GM19467 (cell line): ENCODE measurements around the gene EVI2B.
"Not testable (repeated sequence)": the region's sequence is repeated elsewhere in the genome, so short reads cannot be mapped to it uniquely, and the experiment has no call there.

Source experiments
- ATAC-seq: cut with Tn5 transposase; IDR thresholded peaks from one replicate; pipeline ENCODE4 v1.9.1; 2021; ENCODE audit warnings: mild to moderate bottlenecking, moderate library complexity; ENCODE audit not compliant: unreplicated experiment

Gene EVI2B

GRCh38 chr17:31313982-31314781 is at the start of gene EVI2B:
EVI2B (minus strand) TSS chr17:31314054; CDS start chr17:31305609, 8,445 bp downstream.
- no peak for ATAC-seq

- no peak for ATAC-seq
Observed at GRCh38 chr17:31357839-31358394, 44.1 kb upstream of the EVI2B start.

GRCh38 chr17:31357091-31357490 is 43.2 kb upstream of the EVI2B start:
- ATAC-seq = no peak

- ATAC-seq = no peak
Observed at GRCh38 chr17:31355935-31356334, 42.1 kb upstream of the EVI2B start.

GRCh38 chr17:31349454-31349853 is 35.6 kb upstream of the EVI2B start:
- ATAC-seq = no peak

GRCh38 chr17:31345191-31345747 is 31.4 kb upstream of the EVI2B start:
- ATAC-seq = not testable (repeated sequence)

- ATAC-seq = no peak
Observed at GRCh38 chr17:31339906-31340661, 26.2 kb upstream of the EVI2B start.

GRCh38 chr17:31329221-31329620 is 15.4 kb upstream of the EVI2B start:
- ATAC-seq = no peak

- ATAC-seq = no peak
Observed at GRCh38 chr17:31328160-31328535, 14.3 kb upstream of the EVI2B start.

- no peak for ATAC-seq
Observed at GRCh38 chr17:31327534-31328159, 13.8 kb upstream of the EVI2B start.

GRCh38 chr17:31323551-31323950 is 9.7 kb upstream of the EVI2B start:
- no peak for ATAC-seq

GRCh38 chr17:31321966-31322365 is 8.1 kb upstream of the EVI2B start:
- ATAC-seq = no peak

GRCh38 chr17:31321481-31321880 is 7.6 kb upstream of the EVI2B start, which contains the start of gene EVI2A:
EVI2A (minus strand) TSS chr17:31321622; CDS start chr17:31319013, 2,609 bp downstream.
- ATAC-seq = no peak

GRCh38 chr17:31320791-31321190 is 6.9 kb upstream of the EVI2B start:
- ATAC-seq = no peak

GRCh38 chr17:31320241-31320640 is 6.4 kb upstream of the EVI2B start:
- no peak for ATAC-seq

GRCh38 chr17:31318851-31319661 is 5.2 kb upstream of the EVI2B start:
- no peak for ATAC-seq

- ATAC-seq = no peak
Observed at GRCh38 chr17:31318298-31318801, 4.5 kb upstream of the EVI2B start.

GRCh38 chr17:31314782-31315100 is 887 bp upstream of the EVI2B start:
- no peak for ATAC-seq

GRCh38 chr17:31312223-31312622 is 1.6 kb downstream of the EVI2B start:
- ATAC-seq = not testable (repeated sequence)

GRCh38 chr17:31311526-31311925 is 2.3 kb downstream of the EVI2B start:
- ATAC-seq = no peak
